ENCODE measurements around the gene AMOTL2. TPM values are rescaled to one million over a fixed set of nuclear protein-coding genes. Genes with fewer than 3 reads are reported as not detected.

The AMOTL2 gene
- total and polyA plus RNA-seq, 10 of the 15 experiments (the other 5 are each of a cell fraction or from before 2014, with no cell fraction given), result 0.20 to 0.33 TPM; not detected in 8

GRCh38 chr3:134374791-134375581 is 739 bp upstream of the AMOTL2 start:
- ChIA-PET CTCF (no interaction called here), SMC1A (ENCODE audit: uncharacterized antibody, unreplicated experiment) (no interaction called here), RAD21 (ENCODE audit: unreplicated experiment) (no interaction called here), POLR2A (no interaction called here)
- FAIRE-seq (no peak), DNase-seq (ENCODE audit: low read depth, low spot score) (no peak), ATAC-seq (no peak; the same call in 2 of the 3 replicates)
- no peaks in the 10 kb centered on the region for H3K9me3 ChIP-seq (replicated peaks; ENCODE audit: control insufficient read depth, insufficient read depth, low read length)
- no TSS peak for BruUV-seq (replicated peaks)
- no peak overlapping the region for H3K27ac ChIP-seq (ENCODE audit: control insufficient read depth, insufficient read depth)
- H3K9ac ChIP-seq (ENCODE audit: control insufficient read depth, insufficient read depth, low read length), result no peak overlapping the region
- WGBS (ENCODE audit: insufficient coverage, insufficient replicate concordance, low lambda C conversion rate, missing lambda C conversion rate), result 27% methylated on average over 30 of the region's 30 CpGs
- no peaks in the 10 kb centered on the region for H3K36me3 ChIP-seq (ENCODE audit: control insufficient read depth in 2 of 2, insufficient read depth in 2 of 2, low read length in 1 of 2)
- H4K20me1 ChIP-seq (ENCODE audit: control insufficient read depth, insufficient read depth), result no peaks in the 10 kb centered on the region
- no peak overlapping the region for H2AFZ ChIP-seq (ENCODE audit: control insufficient read depth, low read depth, low read length)
- TF ChIP-seq RAD51 (IDR thresholded peaks at IDR 0.05) (no peak), POU2F2 (IDR thresholded peaks at IDR 0.05; ENCODE audit: borderline replicate concordance, low read depth, low read length) (no peak), RUNX3 (IDR thresholded peaks at IDR 0.05; ENCODE audit: low read length) (no peak), NR2C2 (IDR thresholded peaks at IDR 0.05; ENCODE audit: borderline replicate concordance, control insufficient read depth, insufficient read length, low read depth) (no peak), PAX5 (IDR thresholded peaks at IDR 0.05; ENCODE audit: borderline replicate concordance, low read depth, low read length) (no peak), MLLT1 (IDR thresholded peaks at IDR 0.05) (no peak), FOXM1 (IDR thresholded peaks at IDR 0.05; ENCODE audit: low read depth, low read length) (no peak), WRNIP1 (IDR thresholded peaks at IDR 0.05; ENCODE audit: borderline replicate concordance, low read depth, low read length) (no peak), CHD2 (IDR thresholded peaks at IDR 0.05; ENCODE audit: borderline replicate concordance, low read depth, low read length) (no peak), ZBTB4 (CRISPR knock-in tag; IDR thresholded peaks at IDR 0.05) (no peak), IRF3 (IDR thresholded peaks at IDR 0.05) (no peak), CREB1 (IDR thresholded peaks at IDR 0.05; ENCODE audit: low read depth) (no peak), NFYB (IDR thresholded peaks at IDR 0.05; ENCODE audit: insufficient read depth, low read depth, low read length) (no peak)
- TF ChIP-seq, protein P1, sequence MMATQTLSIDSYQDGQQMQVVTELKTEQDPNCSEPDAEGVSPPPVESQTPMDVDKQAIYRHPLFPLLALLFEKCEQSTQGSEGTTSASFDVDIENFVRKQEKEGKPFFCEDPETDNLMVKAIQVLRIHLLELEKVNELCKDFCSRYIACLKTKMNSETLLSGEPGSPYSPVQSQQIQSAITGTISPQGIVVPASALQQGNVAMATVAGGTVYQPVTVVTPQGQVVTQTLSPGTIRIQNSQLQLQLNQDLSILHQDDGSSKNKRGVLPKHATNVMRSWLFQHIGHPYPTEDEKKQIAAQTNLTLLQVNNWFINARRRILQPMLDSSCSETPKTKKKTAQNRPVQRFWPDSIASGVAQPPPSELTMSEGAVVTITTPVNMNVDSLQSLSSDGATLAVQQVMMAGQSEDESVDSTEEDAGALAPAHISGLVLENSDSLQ (IDR thresholded peaks at IDR 0.05), result no peak
- H3K4me1 ChIP-seq (ENCODE audit: control insufficient read depth, insufficient read depth, low read length), result no peaks in the 10 kb centered on the region; the same call in 1 of the 2 replicates
- in situ Hi-C loops (cut with MboI), result no loop called here
- H3K4me3 ChIP-seq, result peak overlapping the region; percentile 61; the same call in 1 of the 2 replicates
- intact Hi-C loops (cut with micrococcal nuclease; ENCODE audit: unreplicated experiment), result loop anchor here (10.0 kb wide), 1 partner anchor 160 kb away; no protein-coding TSS in a partner anchor
- H3K27me3 ChIP-seq (replicated peaks in 1 of 2; ENCODE audit: control insufficient read depth in 2 of 2, insufficient read depth in 2 of 2, low read length in 1 of 2), result peaks cover 7 to 19% of the 10 kb centered on the region in 2 experiments; a peak in 3 of 4 replicates
- H3K79me2 ChIP-seq (ENCODE audit: control insufficient read depth, insufficient read depth, low read length), result no peaks in the 10 kb centered on the region
- peak overlapping the region; percentile 74; the same call in 1 of the 2 replicates for H3K4me2 ChIP-seq (ENCODE audit: control insufficient read depth, insufficient read depth)
